K562 (cell line): Measurements from ENCODE around the gene ATXN1. TPM values are rescaled to one million over a fixed set of nuclear protein-coding genes. Genes with fewer than 3 reads are reported as not detected.
A peak's percentile ranks its signal among the peaks of the same experiment; 100 is the strongest.

Experiments used
- ATAC-seq: fragments of 200-7000 bp; cut with Tn5 transposase; 3 replicates; pipeline ENCODE4 v1.9.1; 2020; ENCODE audit warnings: moderate library complexity
- Bru-seq: library from RNA; stranded (reverse); fragments of 400-500 nt; gene quantifications from one replicate; lab custom pipeline; 2021; lab: Mats Ljungman, UMichigan
- BruChase-seq, 2 experiments: library from RNA; stranded (reverse); fragments of 400-500 nt; gene quantifications; one replicate each; lab custom pipeline; 2021; lab: Mats Ljungman, UMichigan
- BruUV-seq: library from RNA; stranded (reverse); fragments of 400-500 nt; replicated peaks from 2 replicates; lab custom pipeline; 2021; lab: Mats Ljungman, UMichigan
- CTCF ChIA-PET: fragments of 300-600 bp; formaldehyde crosslinking; extraction: SDS; loops from one replicate; lab custom pipeline; 2021; ENCODE audit warnings: low intra/inter-chr PET ratio; lab: Yijun Ruan, JAX
- POLR2A ChIA-PET: fragments of 300-600, 350-650 bp; sonication (Branson Sonifier 250); formaldehyde crosslinking; extraction: SDS; loops from one replicate; lab custom pipeline; 2021; ENCODE audit warnings: antibody characterized with exemption, inconsistent platforms; lab: Yijun Ruan, JAX
- DNase-seq, 4 experiments: peaks; one replicate each; pipeline versions ENCODE4 v3.0.0 to v3.0.0-alpha.2; 2011 to 2018; ENCODE audit warnings: low spot score in 3 of 4, mixed read lengths in 3 of 4; ENCODE audit errors: extremely low read depth in 1 of 4
- FAIRE-seq: peaks from 2 replicates; lab custom pipeline; 2011; peaks lifted over from hg19 to GRCh38; lab: Jason Lieb, UNC
- H2AFZ ChIP-seq: 2 replicates; pipeline ENCODE4 v1.6.0; 2011; ENCODE audit warnings: low read depth, low read length, control low read depth, inconsistent platforms
- H3K27ac ChIP-seq: fragments of 200-600 bp; 3 replicates; pipeline ENCODE4 v1.8.0; 2011; ENCODE audit warnings: low read depth, mild to moderate bottlenecking, control low read depth, inconsistent platforms, low read length, moderate library complexity, mixed read lengths; ENCODE audit errors: extremely low read depth
- H3K27me3 ChIP-seq, 2 experiments: fragments of 300-600 bp in 1 of 2; 2 replicates in 1 of 2; 3 replicates in 1 of 2; pipeline versions ENCODE4 v1.6.0 to v1.8.0; 2011; ENCODE audit warnings: inconsistent platforms in 2 of 2, low read length in 2 of 2, mild to moderate bottlenecking in 1 of 2, mixed read lengths in 1 of 2, moderate library complexity in 1 of 2; ENCODE audit not compliant: control insufficient read depth in 2 of 2, insufficient read depth in 2 of 2
- H3K36me3 ChIP-seq: fragments of 300-600 bp; 3 replicates; pipeline ENCODE4 v1.8.0; 2011; ENCODE audit warnings: mild to moderate bottlenecking, low read length, inconsistent platforms; ENCODE audit not compliant: control insufficient read depth, insufficient read depth
- H3K4me1 ChIP-seq, 2 experiments: fragments of 200-600 bp in 1 of 2; replicated peaks in 1 of 2; 2 replicates in 1 of 2; 3 replicates in 1 of 2; pipeline versions ENCODE4 v1.5.1 to v1.8.0; 2011; ENCODE audit warnings: inconsistent platforms in 2 of 2, low read length in 2 of 2, mild to moderate bottlenecking in 1 of 2, mixed read lengths in 1 of 2, moderate library complexity in 1 of 2; ENCODE audit not compliant: control insufficient read depth in 2 of 2, insufficient read depth in 2 of 2
- H3K4me2 ChIP-seq: 2 replicates; pipeline ENCODE4 v1.6.1; 2011; ENCODE audit warnings: low read length, control low read depth, inconsistent platforms, mixed read lengths; ENCODE audit not compliant: insufficient read depth
- H3K4me3 ChIP-seq: fragments of 200-600 bp; sonication (generic), shearing (Covaris generic); 2 replicates; pipeline ENCODE4 v1.5.1; 2016; ENCODE audit warnings: control low read depth, inconsistent platforms
- H3K79me2 ChIP-seq: fragments of 200-600 bp; 3 replicates; pipeline ENCODE4 v1.8.0; 2011; ENCODE audit warnings: low read length, inconsistent platforms; ENCODE audit not compliant: control insufficient read depth, insufficient read depth
- H3K9ac ChIP-seq, 2 experiments: 2 replicates each; pipeline versions ENCODE4 v1.6.0 to v1.6.1; 2011; ENCODE audit warnings: low read depth in 2 of 2, low read length in 2 of 2, control low read depth in 1 of 2, inconsistent platforms in 1 of 2, mild to moderate bottlenecking in 1 of 2, mixed read lengths in 1 of 2; ENCODE audit not compliant: insufficient read depth in 1 of 2
- H3K9me1 ChIP-seq: one replicate; pipeline ENCODE4 v1.6.0; 2011; ENCODE audit warnings: inconsistent platforms, mild to moderate bottlenecking, low read length, moderate library complexity; ENCODE audit not compliant: control insufficient read depth, insufficient read depth
- H3K9me3 ChIP-seq: replicated peaks from 2 replicates; pipeline ENCODE4 v1.5.1; 2011; ENCODE audit warnings: low read depth, low read length, inconsistent platforms; ENCODE audit not compliant: control insufficient read depth, insufficient read depth
- H4K20me1 ChIP-seq: replicated peaks from 2 replicates; pipeline ENCODE4 v1.6.1; 2011; ENCODE audit warnings: low read length, inconsistent platforms, mixed read lengths; ENCODE audit not compliant: control insufficient read depth, insufficient read depth
- BMI1 ChIP-seq: fragments of 150-350 bp; IDR thresholded peaks from 2 replicates; pipeline ENCODE4 v1.6.1; 2014; ENCODE audit warnings: low read length
- LEF1 ChIP-seq: fragments of 450-650 bp; IDR thresholded peaks from 2 replicates; pipeline ENCODE4 v1.6.1; 2016; ENCODE audit warnings: mild to moderate bottlenecking
- MTA1 ChIP-seq: fragments of 450-650 bp; IDR thresholded peaks from 2 replicates; pipeline ENCODE4 v1.6.1; 2017; ENCODE audit warnings: borderline replicate concordance
- POLR3G ChIP-seq: IDR thresholded peaks from 2 replicates; pipeline ENCODE4 v1.6.1; 2011; ENCODE audit not compliant: insufficient read length, insufficient replicate concordance; ENCODE audit errors: extremely low read depth
- WHSC1 ChIP-seq: IDR thresholded peaks from one replicate; pipeline ENCODE4 v1.6.1; 2012; ENCODE audit warnings: low read length, control low read depth, inconsistent platforms
- XRCC4 ChIP-seq: IDR thresholded peaks from one replicate; pipeline ENCODE4 v1.6.1; 2011; ENCODE audit not compliant: insufficient read depth, insufficient read length; ENCODE audit errors: extremely low read depth
- ZNF384 ChIP-seq: IDR thresholded peaks from 2 replicates; pipeline ENCODE4 v1.6.1; 2012; ENCODE audit warnings: low read depth, low read length, improper control_type of control experiment
- ZNF395 ChIP-seq: fragments of 200-800 bp; sonication (Bioruptor generic); IDR thresholded peaks from 2 replicates; pipeline ENCODE4 v1.6.1; 2017; ENCODE audit warnings: missing genetic modification characterization, missing compliant biosample characterization
- ZNF592 ChIP-seq: fragments of 450-650 bp; IDR thresholded peaks from 2 replicates; pipeline ENCODE4 v1.6.1; 2017; ENCODE audit warnings: antibody characterized with exemption, mild to moderate bottlenecking
- WGBS: fragments of 100-300 bp; shearing (Covaris generic); methylation state at CpG from one replicate; pipeline ENCODE4 v1.1.6; 2016; ENCODE audit warnings: low coverage, mixed read lengths; ENCODE audit not compliant: insufficient coverage; ENCODE audit errors: missing lambda C conversion rate; 5-methylcytosine and 5-hydroxymethylcytosine counted together
- in situ Hi-C: fragments of 300-500 bp; cut with MboI; formaldehyde crosslinking; loops from 4 replicates; pipeline ENCODE4 v1.15.0; 2018; ENCODE audit warnings: inconsistent platforms, mixed read lengths
- intact Hi-C: fragments of 100-400 bp; cut with micrococcal nuclease; formaldehyde crosslinking; loops from 2 replicates; pipeline ENCODE4 v1.14.2; 2022
- long read RNA-seq, 3 experiments: library from polyadenylated mRNA in 2 of 3; library from RNA in 1 of 3; unstranded in 2 of 3; stranded (forward) in 1 of 3; transcript quantifications; one replicate each; pipeline ENCODE4 v2.0.0, GENCODE V29; 2019 to 2022
- polyA minus RNA-seq, 3 experiments: library from RNA; depleted of rRNA, polyadenylated mRNA; stranded (reverse); fragments of >200 nt; gene quantifications; 2 replicates each; pipeline ENCODE4 v1.2.3, GENCODE V29; 2011
- polyA plus RNA-seq, 8 experiments: library from polyadenylated mRNA; depleted of rRNA in 4 of 8; stranded (reverse) in 5 of 8; unstranded in 3 of 8; fragments of >200 nt; fragmentation: Nextera tagmentation in 2 of 8; fragmentation: Illumina TruSeq in 1 of 8; extraction: Ambion mirVana in 2 of 8; extraction: Trizol in 1 of 8; gene quantifications; 2 replicates each; pipeline versions ENCODE4 v1.2.1 to v1.2.3, GENCODE V29; 2011 to 2014; ENCODE audit warnings: inconsistent platforms in 1 of 8, missing spikeins in 1 of 8
- total RNA-seq, 7 experiments: library from RNA; depleted of rRNA in 6 of 7; stranded (reverse); fragments of >200 nt in 6 of 7; fragmentation: Illumina TruSeq in 2 of 7; extraction: Trizol in 2 of 7; gene quantifications; 2 replicates each; pipeline versions ENCODE4 v1.2.1 to v1.2.3, GENCODE V29; 2011 to 2021; ENCODE audit warnings: low replicate concordance in 1 of 7

Gene ATXN1
- total RNA-seq (2011; cell fraction: chromatin; rRNA removed; ENCODE audit: low replicate concordance), result 1.0 and 1.9 TPM in 2 replicates
- 1.3 and 1.8 TPM in 2 replicates for total RNA-seq (2011; cell fraction: nucleolus; rRNA removed)
- total RNA-seq (2011; cell fraction: nucleoplasm; rRNA removed), result 0.88 and 1.4 TPM in 2 replicates
- total RNA-seq (2014; rRNA removed) (under 0.01 and 0.41 TPM in 2 replicates), total RNA-seq (2014; rRNA removed; fragmentation: Illumina TruSeq; extraction: Trizol) (0.29 and 0.47 TPM in 2 replicates), total RNA-seq (2015; rRNA removed; fragmentation: Illumina TruSeq; extraction: Trizol) (0.80 and 0.94 TPM in 2 replicates), total RNA-seq (2021) (0.60 and 0.63 TPM in 2 replicates), polyA plus RNA-seq (2011; rRNA removed) (0.81 and 1.6 TPM in 2 replicates), polyA plus RNA-seq (2014; fragmentation: Illumina TruSeq; extraction: Trizol) (0.37 and 0.46 TPM in 2 replicates), polyA plus RNA-seq (2014; fragmentation: Nextera tagmentation; extraction: Ambion mirVana) (1 to 10 TPM in 1 of 2 experiments, under 1 TPM in 1; 0.58 to 1.2 TPM), polyA plus RNA-seq (2014; rRNA removed) (0.15 and 1.9 TPM in 2 replicates), polyA minus RNA-seq (2011; rRNA and poly(A)+ RNA removed) (0.81 and 2.5 TPM in 2 replicates), Bru-seq, nascent RNA (percentile 27 among the genes with signal in this experiment), BruChase-seq, experiment 1, labeled RNA remaining after a 2-hour chase (percentile 25 among the genes with signal in this experiment), BruChase-seq, experiment 2, labeled RNA remaining after a 6-hour chase (percentile 25 among the genes with signal in this experiment)
- polyA plus RNA-seq (2011; cell fraction: cytosol; rRNA removed), result 1.4 and 2.0 TPM in 2 replicates
- polyA plus RNA-seq (2011; cell fraction: nucleus; rRNA removed), result 4.1 and 5.8 TPM in 2 replicates
- 1.9 and 2.3 TPM in 2 replicates for polyA plus RNA-seq (2012)
- polyA minus RNA-seq (2011; cell fraction: cytosol; rRNA and poly(A)+ RNA removed), result 1.4 and 2.0 TPM in 2 replicates
- 1.1 TPM in 2 replicates for polyA minus RNA-seq (2011; cell fraction: nucleus; rRNA and poly(A)+ RNA removed)
- long read RNA-seq, experiment 1, partial matches to known transcripts, result 0 of 1 reads
- long read RNA-seq, experiment 1, other reads (novel, unspliced or antisense), result 1 of 1 reads
- long read RNA-seq, experiment 2, result 0 reads
- long read RNA-seq, experiment 3, result 0 reads

GRCh38 chr6:16760516-16761470 lies at the start of gene ATXN1:
Gene ATXN1 (minus strand): TSS chr6:16761460.
- Histone ChIP-seq H3K4me3 (peak within 1 kb of the TSS; percentile 43), H3K27ac (peak within 1 kb of the TSS; percentile 55; the same call in 1 of the 3 replicates), H3K79me2 (no peaks in the 10 kb centered on the region; the same call in 2 of the 3 replicates), H3K27me3 (peaks cover 13 to 17% of the 10 kb centered on the region in 2 experiments; a peak in 4 of 5 replicates), H3K4me2 (peak within 1 kb of the TSS; percentile 54), H3K36me3 (no peaks in the 10 kb centered on the region), H3K4me1 (peaks cover 0 to 27% of the 10 kb centered on the region in 2 experiments; a peak in 2 of 5 replicates), H3K9me1 (no peaks in the 10 kb centered on the region), H3K9me3 (no peaks in the 10 kb centered on the region), H4K20me1 (no peaks in the 10 kb centered on the region), H2AFZ (peak within 1 kb of the TSS; percentile 4; the same call in 1 of the 2 replicates), H3K9ac (peak within 1 kb of the TSS; percentile 34 to 85; a peak in 3 of 4 replicates)
- peak in 3 of 4 experiments; percentile 48 to 59 (median 56) for DNase-seq
- ChIA-PET POLR2A (interaction anchor here (0.5 to 1.3 kb wide), 5 partner anchors 10 to 293 kb away, joined by 3 to 4 read pairs (median 3); no protein-coding TSS in a partner anchor), CTCF (interaction anchor here (1.2 kb wide), 1 partner anchor 204 kb away, joined by 6 read pairs; no protein-coding TSS in a partner anchor)
- ATAC-seq, result no peak
- no TSS peak for BruUV-seq
- FAIRE-seq, result no peak
- intact Hi-C loops (loop anchor here (5.0 to 10.0 kb wide), 4 partner anchors 204 to 428 kb away; no protein-coding TSS in a partner anchor), in situ Hi-C loops (no loop called here)
- WGBS, result 1% methylated on average over 21 of the region's 82 CpGs
- TF ChIP-seq POLR3G (no peak), WHSC1 (no peak), ZNF384 (no peak), BMI1 (no peak), ZNF592 (no peak), MTA1 (no peak), XRCC4 (no peak), ZNF395 (CRISPR knock-in tag) (no peak), LEF1 (no peak)
